ENCODE measurements around the gene KCTD7.

DNA sequence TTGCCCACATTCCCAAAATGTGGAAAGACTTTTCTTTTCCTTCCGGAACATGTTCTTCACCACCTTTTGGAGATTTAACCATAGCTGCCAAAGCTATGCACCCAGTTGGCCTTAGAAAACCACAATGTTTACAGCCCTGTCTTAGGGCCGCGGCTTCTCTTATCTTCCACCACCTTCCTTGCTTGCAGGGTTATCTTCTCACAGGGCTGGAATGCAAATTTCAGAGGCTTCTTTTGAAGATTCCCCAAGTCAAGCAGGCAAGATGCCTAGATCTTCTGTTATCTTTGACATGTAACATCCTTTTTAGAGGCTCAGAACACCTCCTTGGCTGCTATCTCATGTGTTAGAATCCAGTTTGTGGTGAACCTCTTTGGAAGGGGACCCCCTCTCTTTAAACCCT lies 11.1 kb downstream of the KCTD7 start:
- TF ChIP-seq POLR2A (IDR thresholded peaks at IDR 0.05) = no peak
- no peak for TF ChIP-seq CTCF (IDR thresholded peaks at IDR 0.05)
